K562 (cell line): Measurements from ENCODE around the gene TOR3A. TPM values are rescaled to one million over a fixed set of nuclear protein-coding genes. Genes with fewer than 3 reads are reported as not detected.

Experiments used
- ATF7 ChIP-seq: fragments of 450-650 bp; IDR thresholded peaks from 2 replicates; pipeline ENCODE4 v1.7.1; 2014; ENCODE audit warnings: mild to moderate bottlenecking, moderate library complexity
- BDP1 ChIP-seq: IDR thresholded peaks from 3 replicates; pipeline ENCODE4 v1.6.1; 2011; ENCODE audit not compliant: insufficient read length, insufficient read depth
- EP400 ChIP-seq: fragments of 450-650 bp; IDR thresholded peaks from 2 replicates; pipeline ENCODE4 v1.6.1; 2017; ENCODE audit warnings: antibody characterized with exemption, mild to moderate bottlenecking, moderate library complexity
- ESRRA ChIP-seq: fragments of 450-650 bp; IDR thresholded peaks from 2 replicates; pipeline ENCODE4 v1.6.1; 2014; ENCODE audit warnings: low read depth, mild to moderate bottlenecking, moderate library complexity, borderline replicate concordance
- ETV1 ChIP-seq: fragments of 450-650 bp; conservative IDR thresholded peaks from 2 replicates; pipeline ENCODE4 v1.6.1; 2016; ENCODE audit warnings: missing genetic modification characterization, control low read depth, low read depth, missing compliant biosample characterization
- NFXL1 ChIP-seq: fragments of 450-650 bp; formaldehyde crosslinking; IDR thresholded peaks from 2 replicates; pipeline ENCODE4 v1.4.0; 2021; ENCODE audit warnings: mild to moderate bottlenecking
- NONO ChIP-seq, 2 experiments: fragments of 200-400 bp in 1 of 2; fragments of 450-650 bp in 1 of 2; formaldehyde crosslinking in 1 of 2; IDR thresholded peaks; 2 replicates each; pipeline ENCODE4 v1.6.1; 2017; ENCODE audit warnings: low read depth in 2 of 2, mild to moderate bottlenecking in 2 of 2, moderate library complexity in 2 of 2, low read length in 1 of 2
- NR4A1 ChIP-seq, 2 experiments: fragments of 250-450 bp in 1 of 2; fragments of 450-650 bp in 1 of 2; sonication (Bioruptor Pico) in 1 of 2; IDR thresholded peaks; 2 replicates each; pipeline versions ENCODE4 v1.4.0 to v1.6.1; 2016 to 2020; ENCODE audit warnings: mild to moderate bottlenecking in 2 of 2, missing compliant biosample characterization in 1 of 2, missing genetic modification characterization in 1 of 2, moderate library complexity in 1 of 2
- PKNOX1 ChIP-seq: fragments of 450-650 bp; IDR thresholded peaks from 2 replicates; pipeline ENCODE4 v1.6.1; 2016
- POLR2AphosphoS2 ChIP-seq: IDR thresholded peaks from 2 replicates; pipeline ENCODE4 v1.6.1; 2012; ENCODE audit warnings: low read length, improper control_type of control experiment
- PRPF4 ChIP-seq: fragments of 200-400 bp; formaldehyde crosslinking; IDR thresholded peaks from one replicate; pipeline ENCODE4 v1.6.1; 2017; ENCODE audit warnings: low read length, low read depth, mild to moderate bottlenecking; ENCODE audit not compliant: insufficient read depth, poor library complexity, severe bottlenecking
- TEAD4 ChIP-seq, 2 experiments: sonication (generic) in 1 of 2; formaldehyde crosslinking in 1 of 2; IDR thresholded peaks; 2 replicates each; pipeline versions ENCODE4 v1.6.1 to v1.8.0; 2012 to 2022; ENCODE audit warnings: borderline replicate concordance in 1 of 2, inconsistent platforms in 1 of 2, low read length in 1 of 2, mild to moderate bottlenecking in 1 of 2, missing genetic modification reagents in 1 of 2
- USF2 ChIP-seq: sonication (generic); formaldehyde crosslinking; IDR thresholded peaks from 2 replicates; pipeline ENCODE4 v1.5.0; 2020; ENCODE audit warnings: missing genetic modification reagents
- polyA plus RNA-seq, 8 experiments: library from polyadenylated mRNA; depleted of rRNA in 4 of 8; stranded (reverse) in 5 of 8; unstranded in 3 of 8; fragments of >200 nt; fragmentation: Nextera tagmentation in 2 of 8; fragmentation: Illumina TruSeq in 1 of 8; extraction: Ambion mirVana in 2 of 8; extraction: Trizol in 1 of 8; gene quantifications; 2 replicates each; pipeline versions ENCODE4 v1.2.1 to v1.2.3, GENCODE V29; 2011 to 2014; ENCODE audit warnings: inconsistent platforms in 1 of 8, missing spikeins in 1 of 8
- total RNA-seq, 7 experiments: library from RNA; depleted of rRNA in 6 of 7; stranded (reverse); fragments of >200 nt in 6 of 7; fragmentation: Illumina TruSeq in 2 of 7; extraction: Trizol in 2 of 7; gene quantifications; 2 replicates each; pipeline versions ENCODE4 v1.2.1 to v1.2.3, GENCODE V29; 2011 to 2021; ENCODE audit warnings: low replicate concordance in 1 of 7
- TF ChIP-seq, protein P1 (sequence below), 3 experiments: fragments of 200-800 bp in 1 of 3; fragments of 250-450 bp in 1 of 3; fragments of 450-650 bp in 1 of 3; sonication (Bioruptor Pico) in 1 of 3; sonication (Bioruptor generic) in 1 of 3; formaldehyde crosslinking in 1 of 3; IDR thresholded peaks; 2 replicates each; pipeline versions ENCODE4 v1.6.1 to v1.8.0; 2016 to 2022; ENCODE audit warnings: mild to moderate bottlenecking in 2 of 3, missing genetic modification characterization in 2 of 3, missing compliant biosample characterization in 1 of 3, moderate library complexity in 1 of 3
- TF ChIP-seq, protein P2 (sequence below): fragments of 200-800 bp; sonication (Bioruptor generic); IDR thresholded peaks from 2 replicates; pipeline ENCODE4 v1.6.1; 2017; ENCODE audit warnings: missing genetic modification characterization, missing compliant biosample characterization
- TF ChIP-seq, protein P3 (sequence below), 2 experiments: IDR thresholded peaks; 2 replicates each; pipeline ENCODE4 v1.6.1; 2011; ENCODE audit warnings: borderline replicate concordance in 1 of 2, control low read depth in 1 of 2, low read depth in 1 of 2, low read length in 1 of 2, mild to moderate bottlenecking in 1 of 2, mixed read lengths in 1 of 2, moderate library complexity in 1 of 2; ENCODE audit not compliant: insufficient read depth in 1 of 2, insufficient read length in 1 of 2, poor library complexity in 1 of 2, severe bottlenecking in 1 of 2; ENCODE audit errors: extremely low read depth in 1 of 2

TOR3A gene
- total and polyA plus RNA-seq, 9 of the 15 experiments (the other 6 are each of a cell fraction or from before 2014, with no cell fraction given): 7.9 to 94.5 (median 39.7) TPM

DNA sequence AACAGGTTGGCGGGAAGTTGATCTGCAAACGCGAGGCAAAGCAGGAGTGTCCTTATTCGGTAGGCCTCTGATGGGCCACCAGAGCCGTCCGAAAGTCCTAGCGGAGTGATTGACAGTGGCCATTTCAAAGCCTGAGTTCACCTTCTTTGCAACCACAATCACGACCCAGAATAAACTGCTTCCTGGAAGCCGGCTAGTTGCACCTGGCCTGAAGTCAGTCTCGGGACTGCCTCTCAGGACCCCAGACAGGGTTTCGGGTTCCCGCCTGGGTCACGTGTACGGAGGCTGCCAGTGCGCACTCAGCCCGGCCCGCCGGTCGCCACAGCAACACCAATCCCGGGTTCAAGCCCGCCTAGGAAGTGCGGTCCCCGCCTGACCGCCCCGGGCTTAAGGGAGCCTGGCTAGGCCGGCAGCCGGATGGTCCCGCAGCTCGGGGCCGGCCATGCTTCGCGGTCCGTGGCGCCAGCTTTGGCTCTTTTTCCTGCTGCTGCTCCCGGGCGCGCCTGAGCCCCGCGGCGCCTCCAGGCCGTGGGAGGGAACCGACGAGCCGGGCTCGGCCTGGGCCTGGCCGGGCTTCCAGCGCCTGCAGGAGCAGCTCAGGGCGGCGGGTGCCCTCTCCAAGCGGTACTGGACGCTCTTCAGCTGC, at the start of gene TOR3A (continued):
- TF ChIP-seq, protein P1, sequence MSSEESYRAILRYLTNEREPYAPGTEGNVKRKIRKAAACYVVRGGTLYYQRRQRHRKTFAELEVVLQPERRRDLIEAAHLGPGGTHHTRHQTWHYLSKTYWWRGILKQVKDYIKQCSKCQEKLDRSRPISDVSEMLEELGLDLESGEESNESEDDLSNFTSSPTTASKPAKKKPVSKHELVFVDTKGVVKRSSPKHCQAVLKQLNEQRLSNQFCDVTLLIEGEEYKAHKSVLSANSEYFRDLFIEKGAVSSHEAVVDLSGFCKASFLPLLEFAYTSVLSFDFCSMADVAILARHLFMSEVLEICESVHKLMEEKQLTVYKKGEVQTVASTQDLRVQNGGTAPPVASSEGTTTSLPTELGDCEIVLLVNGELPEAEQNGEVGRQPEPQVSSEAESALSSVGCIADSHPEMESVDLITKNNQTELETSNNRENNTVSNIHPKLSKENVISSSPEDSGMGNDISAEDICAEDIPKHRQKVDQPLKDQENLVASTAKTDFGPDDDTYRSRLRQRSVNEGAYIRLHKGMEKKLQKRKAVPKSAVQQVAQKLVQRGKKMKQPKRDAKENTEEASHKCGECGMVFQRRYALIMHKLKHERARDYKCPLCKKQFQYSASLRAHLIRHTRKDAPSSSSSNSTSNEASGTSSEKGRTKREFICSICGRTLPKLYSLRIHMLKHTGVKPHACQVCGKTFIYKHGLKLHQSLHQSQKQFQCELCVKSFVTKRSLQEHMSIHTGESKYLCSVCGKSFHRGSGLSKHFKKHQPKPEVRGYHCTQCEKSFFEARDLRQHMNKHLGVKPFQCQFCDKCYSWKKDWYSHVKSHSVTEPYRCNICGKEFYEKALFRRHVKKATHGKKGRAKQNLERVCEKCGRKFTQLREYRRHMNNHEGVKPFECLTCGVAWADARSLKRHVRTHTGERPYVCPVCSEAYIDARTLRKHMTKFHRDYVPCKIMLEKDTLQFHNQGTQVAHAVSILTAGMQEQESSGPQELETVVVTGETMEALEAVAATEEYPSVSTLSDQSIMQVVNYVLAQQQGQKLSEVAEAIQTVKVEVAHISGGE (CRISPR knock-in tag; IDR thresholded peaks at IDR 0.05): peak in 2 of 3 experiments; percentile 78 to 87; a peak in 3 of 6 replicates
- TF ChIP-seq NFXL1 (CRISPR knock-in tag) (no peak), EP400 (peak; percentile 72), POLR2AphosphoS2 (no peak), USF2 (CRISPR knock-in tag) (peak; percentile 97), ATF7 (peak; percentile 70), PRPF4 (no peak), BDP1 (no peak), TEAD4 (IDR thresholded peaks at IDR 0.05; ENCODE audit: low read length) (no peak), TEAD4 (CRISPR knock-in tag; IDR thresholded peaks at IDR 0.05; ENCODE audit: borderline replicate concordance) (peak; percentile 67; the same call in 1 of the 2 replicates), ESRRA (peak; percentile 51; the same call in 1 of the 2 replicates), NR4A1 (CRISPR knock-in tag; IDR thresholded peaks at IDR 0.05) (no peak), NR4A1 (tag; IDR thresholded peaks at IDR 0.05) (no peak), NONO (IDR thresholded peaks at IDR 0.05; ENCODE audit: low read depth in 2 of 2, low read length in 1 of 2) (peak in 1 of 2 experiments; percentile 89; a peak in 2 of 4 replicates), PKNOX1 (peak; percentile 94), ETV1 (tag) (0 out of 2 replicates have a peak, but pooled peaks have one; percentile 59)
- TF ChIP-seq, protein P2, sequence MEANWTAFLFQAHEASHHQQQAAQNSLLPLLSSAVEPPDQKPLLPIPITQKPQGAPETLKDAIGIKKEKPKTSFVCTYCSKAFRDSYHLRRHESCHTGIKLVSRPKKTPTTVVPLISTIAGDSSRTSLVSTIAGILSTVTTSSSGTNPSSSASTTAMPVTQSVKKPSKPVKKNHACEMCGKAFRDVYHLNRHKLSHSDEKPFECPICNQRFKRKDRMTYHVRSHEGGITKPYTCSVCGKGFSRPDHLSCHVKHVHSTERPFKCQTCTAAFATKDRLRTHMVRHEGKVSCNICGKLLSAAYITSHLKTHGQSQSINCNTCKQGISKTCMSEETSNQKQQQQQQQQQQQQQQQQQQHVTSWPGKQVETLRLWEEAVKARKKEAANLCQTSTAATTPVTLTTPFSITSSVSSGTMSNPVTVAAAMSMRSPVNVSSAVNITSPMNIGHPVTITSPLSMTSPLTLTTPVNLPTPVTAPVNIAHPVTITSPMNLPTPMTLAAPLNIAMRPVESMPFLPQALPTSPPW (CRISPR knock-in tag): peak; percentile 40; the same call in 1 of the 2 replicates
- TF ChIP-seq, protein P3, sequence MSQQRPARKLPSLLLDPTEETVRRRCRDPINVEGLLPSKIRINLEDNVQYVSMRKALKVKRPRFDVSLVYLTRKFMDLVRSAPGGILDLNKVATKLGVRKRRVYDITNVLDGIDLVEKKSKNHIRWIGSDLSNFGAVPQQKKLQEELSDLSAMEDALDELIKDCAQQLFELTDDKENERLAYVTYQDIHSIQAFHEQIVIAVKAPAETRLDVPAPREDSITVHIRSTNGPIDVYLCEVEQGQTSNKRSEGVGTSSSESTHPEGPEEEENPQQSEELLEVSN (IDR thresholded peaks at IDR 0.05; ENCODE audit: borderline replicate concordance in 1 of 2, extremely low read depth in 1 of 2, insufficient read depth in 1 of 2, insufficient read length in 1 of 2, low read depth in 1 of 2, low read length in 1 of 2, poor library complexity in 1 of 2, severe bottlenecking in 1 of 2): peak; percentile 89 to 90
